Measurements from ENCODE around the gene STN1.

DNA sequence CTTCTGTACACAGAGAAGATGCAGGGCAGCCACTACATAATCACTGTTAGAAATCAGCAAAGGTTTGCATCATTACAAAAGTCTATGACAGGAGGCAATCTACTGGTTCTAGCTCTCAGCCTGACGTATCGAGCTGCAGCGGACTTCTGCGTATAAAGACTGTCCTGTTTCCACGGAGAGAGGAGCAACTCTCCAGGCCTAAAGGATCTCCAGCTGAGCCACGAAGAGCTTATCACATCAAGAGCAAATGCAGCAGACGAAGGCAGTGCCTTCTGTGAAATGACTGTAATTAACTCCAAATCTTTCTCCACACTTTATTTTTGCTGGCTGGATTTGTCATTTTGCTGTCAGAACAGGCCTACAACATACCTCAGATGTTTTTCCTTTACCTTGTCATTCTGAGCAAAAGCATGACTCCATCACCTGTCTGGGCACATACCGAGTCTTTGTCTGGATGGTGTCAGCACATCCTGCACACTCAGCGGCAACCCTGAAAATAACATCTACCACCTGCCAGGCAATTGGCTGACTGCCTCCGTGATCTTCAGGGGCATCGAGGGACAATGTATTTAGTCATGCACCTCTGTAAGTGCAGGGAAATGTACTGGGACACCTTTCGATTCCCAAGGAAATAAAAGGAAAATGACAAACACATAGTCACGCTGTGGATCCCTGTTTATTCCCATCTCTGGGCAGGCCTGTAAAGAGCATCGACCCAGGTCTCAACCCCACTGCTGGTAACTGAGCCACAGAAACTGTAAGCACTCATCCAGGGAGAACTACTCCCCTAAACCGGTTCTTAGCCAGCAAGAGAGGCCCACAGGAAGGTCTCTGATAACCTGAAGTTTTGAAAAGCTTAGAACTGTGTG lies 36.3 kb downstream of the STN1 start:
- TF ChIP-seq CTCF (IDR thresholded peaks at IDR 0.05) = no peak
- TF ChIP-seq POLR2A (IDR thresholded peaks at IDR 0.05) = no peak

Data from Peyer's patch (tissue), 4 donors.